GM12801 (cell line): Measurements from ENCODE around the gene JPT1.

ENCODE experiments used
- TF ChIP-seq, protein P1 (sequence below): IDR thresholded peaks from one replicate; pipeline ENCODE4 v1.5.1; 2011; ENCODE audit warnings: control low read depth; ENCODE audit not compliant: insufficient read length; ENCODE audit errors: extremely low read depth

JPT1 gene

DNA sequence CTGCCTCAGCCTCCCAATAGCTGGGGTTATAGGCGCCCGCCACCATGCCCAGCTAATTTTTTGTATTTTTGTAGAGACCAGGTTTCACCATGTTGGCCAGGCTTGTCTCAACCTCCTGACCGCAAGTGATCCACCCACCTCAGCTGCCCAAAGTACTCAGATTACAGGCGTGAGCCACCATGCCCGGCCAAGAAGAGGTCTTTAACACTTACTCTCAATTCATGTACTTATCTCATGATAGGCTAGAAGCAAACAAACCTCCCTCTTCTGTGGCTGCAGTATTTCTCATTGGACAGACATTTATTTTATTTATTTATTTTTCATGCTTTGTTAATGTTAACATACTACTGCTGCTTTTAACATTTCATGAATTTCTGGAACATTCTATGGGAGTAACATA, 15.8 kb downstream of the JPT1 start:
- TF ChIP-seq, protein P1, sequence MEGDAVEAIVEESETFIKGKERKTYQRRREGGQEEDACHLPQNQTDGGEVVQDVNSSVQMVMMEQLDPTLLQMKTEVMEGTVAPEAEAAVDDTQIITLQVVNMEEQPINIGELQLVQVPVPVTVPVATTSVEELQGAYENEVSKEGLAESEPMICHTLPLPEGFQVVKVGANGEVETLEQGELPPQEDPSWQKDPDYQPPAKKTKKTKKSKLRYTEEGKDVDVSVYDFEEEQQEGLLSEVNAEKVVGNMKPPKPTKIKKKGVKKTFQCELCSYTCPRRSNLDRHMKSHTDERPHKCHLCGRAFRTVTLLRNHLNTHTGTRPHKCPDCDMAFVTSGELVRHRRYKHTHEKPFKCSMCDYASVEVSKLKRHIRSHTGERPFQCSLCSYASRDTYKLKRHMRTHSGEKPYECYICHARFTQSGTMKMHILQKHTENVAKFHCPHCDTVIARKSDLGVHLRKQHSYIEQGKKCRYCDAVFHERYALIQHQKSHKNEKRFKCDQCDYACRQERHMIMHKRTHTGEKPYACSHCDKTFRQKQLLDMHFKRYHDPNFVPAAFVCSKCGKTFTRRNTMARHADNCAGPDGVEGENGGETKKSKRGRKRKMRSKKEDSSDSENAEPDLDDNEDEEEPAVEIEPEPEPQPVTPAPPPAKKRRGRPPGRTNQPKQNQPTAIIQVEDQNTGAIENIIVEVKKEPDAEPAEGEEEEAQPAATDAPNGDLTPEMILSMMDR = no peak

DNA sequence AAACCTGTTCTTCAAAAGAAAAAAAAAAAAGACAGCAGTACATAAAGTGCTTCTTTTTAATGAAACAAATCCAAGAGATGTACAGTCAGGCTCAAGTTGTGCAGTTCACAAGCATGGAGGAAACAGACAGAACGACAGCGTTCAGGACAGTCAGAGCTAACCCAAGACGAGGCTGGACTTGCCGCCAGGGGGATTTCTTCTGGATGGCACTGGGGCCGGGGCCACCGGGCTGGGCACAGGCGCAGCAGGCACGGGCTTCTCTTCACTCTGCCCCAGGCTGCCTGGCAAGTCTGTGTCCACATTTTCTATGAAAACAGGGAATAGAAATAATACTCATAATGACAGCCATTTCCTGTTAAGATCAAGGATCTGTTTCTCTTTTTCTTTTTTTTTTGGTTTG, 18.4 kb downstream of the JPT1 start:
- TF ChIP-seq, protein P1 = no peak

DNA sequence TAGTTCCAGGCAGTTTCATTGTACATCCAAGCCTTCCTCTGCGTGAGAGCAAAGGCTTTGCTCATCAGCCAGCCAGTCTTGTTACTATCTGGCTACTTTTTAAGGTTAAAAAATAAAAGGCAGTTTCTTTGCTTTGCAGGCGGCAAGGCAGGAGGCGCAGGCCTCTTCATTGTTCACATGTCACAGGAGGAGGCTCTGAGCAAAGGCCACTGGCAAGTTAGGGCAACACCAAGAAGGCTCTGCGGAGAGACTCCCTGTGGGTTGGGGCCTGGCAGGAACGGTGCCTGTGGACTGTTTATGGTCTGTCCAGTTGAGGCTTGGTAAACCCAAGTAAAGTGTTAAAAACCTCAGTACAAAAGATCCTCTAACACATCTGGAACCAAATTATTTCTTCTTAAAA, 18.9 kb downstream of the JPT1 start:
- TF ChIP-seq, protein P1 = no peak

DNA sequence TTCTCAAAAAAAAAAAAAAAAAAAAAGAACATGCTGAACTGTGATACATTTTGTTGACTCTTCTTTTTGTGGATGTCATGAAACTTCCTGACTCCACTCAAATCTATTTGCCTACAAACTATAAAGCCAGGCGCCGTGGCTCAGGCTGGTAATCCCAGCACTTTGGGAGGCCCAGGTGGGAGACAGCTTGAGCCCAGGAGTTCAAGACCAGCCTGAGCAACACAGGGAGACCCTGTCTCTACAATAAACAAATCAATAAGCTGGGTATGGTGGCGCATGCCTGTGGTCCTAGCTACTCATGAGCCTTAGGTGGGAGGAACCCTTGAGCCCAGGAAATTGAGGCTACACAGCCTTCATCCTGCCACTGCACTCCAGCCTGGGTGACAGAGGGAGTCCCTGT, 21.3 kb downstream of the JPT1 start:
- TF ChIP-seq, protein P1 = no peak

DNA sequence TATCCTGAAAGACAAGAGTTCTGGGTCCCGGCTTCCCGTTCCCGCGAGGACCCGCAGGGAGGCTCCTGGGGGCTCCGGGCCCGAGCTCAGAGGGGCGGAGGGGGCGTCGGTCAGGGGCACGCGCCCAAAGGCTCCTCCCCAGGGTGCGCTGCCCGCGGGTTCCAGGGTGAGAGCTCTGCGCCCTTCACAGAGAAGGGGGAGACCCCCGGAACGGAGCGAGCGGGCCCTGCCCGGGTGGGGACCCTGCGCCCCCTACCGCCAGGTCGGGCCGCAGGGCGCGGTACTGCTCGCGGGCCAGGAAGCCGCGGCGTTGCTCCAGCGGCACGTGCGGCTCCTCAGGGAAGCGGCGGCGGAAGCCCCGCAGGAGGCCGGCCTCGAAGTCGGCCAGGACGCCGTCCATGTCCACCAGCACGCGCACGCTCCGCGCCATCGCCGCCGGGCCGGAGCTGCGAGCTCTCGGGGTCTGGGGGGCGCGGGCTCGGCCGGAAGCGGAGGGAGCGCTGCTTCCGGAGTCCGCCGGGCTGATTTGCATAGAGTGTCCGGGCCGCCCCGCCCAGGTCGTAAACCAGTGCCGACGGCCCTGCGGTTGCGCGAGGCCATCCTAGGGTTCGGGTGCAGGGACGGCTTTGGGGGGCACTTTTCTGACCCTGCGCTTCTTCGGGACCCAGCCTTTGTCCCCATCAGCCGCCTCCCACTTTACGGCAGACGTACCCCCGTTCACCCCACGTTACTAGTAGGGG, 22.9 kb downstream of the JPT1 start, which contains the start of gene NT5C:
TSS of gene NT5C (minus strand) at position 465 of the 740 bp plus-strand sequence. CDS start at position 430, 35 bp downstream.
- TF ChIP-seq, protein P1 = no peak

DNA sequence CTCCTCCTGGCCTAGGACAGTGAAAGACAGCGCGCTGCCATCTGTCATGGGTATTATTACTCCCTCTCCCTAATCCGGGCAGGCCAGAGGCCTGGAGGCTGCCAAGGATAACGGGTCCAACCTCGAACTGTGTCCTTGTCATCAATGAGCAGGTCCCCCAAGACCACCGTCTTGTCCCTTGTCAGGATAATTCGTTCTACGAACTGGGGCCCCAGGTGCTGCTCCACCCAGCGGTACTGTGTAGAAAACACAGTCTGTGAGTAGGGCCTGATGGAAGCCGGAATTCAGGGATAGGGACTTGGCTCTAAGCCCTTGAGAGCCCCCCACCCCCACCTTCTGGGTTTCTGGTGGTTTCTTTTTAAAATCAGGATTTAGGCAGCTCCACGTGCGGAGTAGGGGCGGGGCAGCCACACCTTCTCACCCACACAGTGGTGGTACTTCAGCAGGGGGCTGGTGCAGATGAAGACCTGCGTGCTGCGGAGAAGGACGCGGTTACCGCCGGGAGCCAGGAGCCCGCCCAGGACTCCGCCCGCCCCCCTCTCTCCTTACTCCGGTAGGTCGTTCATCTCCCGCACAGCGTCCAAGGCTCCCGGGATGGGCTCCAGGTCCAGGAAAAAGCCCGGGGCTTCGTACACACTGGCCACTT, 23.6 kb downstream of the JPT1 start:
- TF ChIP-seq, protein P1 = no peak

DNA sequence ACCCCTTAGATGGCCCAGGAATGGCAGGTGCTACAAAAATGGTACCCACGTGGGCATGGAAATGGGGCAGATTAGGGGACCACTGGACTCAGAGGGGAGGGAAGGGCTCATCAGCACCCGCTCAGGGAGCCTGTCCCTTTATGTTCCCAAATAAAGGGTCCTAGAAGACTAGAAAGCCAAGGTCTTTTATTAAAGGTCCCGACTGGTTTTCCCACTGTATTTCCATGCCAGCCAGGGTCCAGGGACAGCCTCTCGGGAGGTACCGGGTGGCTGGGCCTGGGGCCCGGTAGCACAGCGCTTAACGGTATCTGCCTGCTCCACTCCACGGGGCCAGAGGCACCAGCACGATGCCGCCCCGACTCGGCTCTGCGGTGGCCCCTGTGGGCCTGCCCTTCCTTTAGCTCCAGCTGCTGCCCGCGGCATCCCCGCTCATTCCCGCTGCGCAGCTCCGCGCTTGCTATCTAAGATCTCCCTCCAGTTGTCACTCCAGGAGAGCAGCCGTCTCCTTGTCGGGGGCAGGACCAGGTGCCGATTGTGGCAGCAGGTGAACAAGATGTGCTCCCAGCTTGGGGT, 24.2 kb downstream of the JPT1 start:
- TF ChIP-seq, protein P1 = no peak
